ENCODE results near the gene B3GALT6. TPM values are rescaled to one million over a fixed set of nuclear protein-coding genes. Genes with fewer than 3 reads are reported as not detected.
A peak's percentile ranks its signal among the peaks of the same experiment; 100 is the strongest.

Gene B3GALT6
- total RNA-seq, 1 experiment from 2014 or later = 27.1 TPM

DNA sequence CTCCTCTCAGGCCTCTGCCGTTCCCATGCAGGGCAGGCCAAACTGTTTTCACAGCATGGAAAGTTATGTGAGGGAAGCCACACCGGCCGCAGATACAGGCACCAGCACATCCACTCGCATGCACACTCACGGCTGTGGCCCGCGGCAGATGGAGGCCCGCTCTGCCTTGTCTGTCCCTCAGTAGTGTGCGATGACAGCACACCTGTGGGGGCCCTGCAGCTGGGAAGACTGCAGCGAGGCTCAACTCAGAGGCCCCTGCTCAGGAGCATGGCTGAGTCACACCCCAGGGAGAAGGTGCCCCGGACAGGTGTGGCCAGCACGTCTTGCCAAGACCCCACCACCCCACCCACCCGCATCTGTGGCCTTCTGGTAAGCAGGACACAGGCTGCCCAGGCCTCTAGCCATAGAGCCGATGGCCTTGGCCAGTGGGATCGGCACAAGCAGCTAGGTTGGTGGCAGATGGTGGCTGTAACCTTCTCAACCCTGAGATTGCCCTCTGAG lies 42.9 kb downstream of the B3GALT6 start:
- Histone ChIP-seq H3K23me2 (ENCODE audit: insufficient read length, low read depth, low read length, poor library complexity, severe bottlenecking) (peaks cover 14% of the 10 kb centered on the region), H2BK12ac (ENCODE audit: insufficient read length, low read depth, low read length) (no peak overlapping the region), H3K27ac (ENCODE audit: insufficient read length, low read depth, low read length) (no peak overlapping the region), H2AFZ (ENCODE audit: low read length) (no peak overlapping the region), H4K8ac (replicated peaks; ENCODE audit: insufficient read length, low read depth, low read length) (no peak overlapping the region), H3K23ac (ENCODE audit: insufficient read length, low read depth, low read length) (no peak overlapping the region), H3K56ac (ENCODE audit: insufficient read length, low read depth, low read length) (no peak overlapping the region), H3K79me2 (ENCODE audit: insufficient read depth, low read length) (peaks cover 25% of the 10 kb centered on the region; the same call in 1 of the 2 replicates), H3T11ph (ENCODE audit: low read length) (no peak overlapping the region), H3K9ac (ENCODE audit: extremely low read depth, insufficient read length, low read length) (no peak overlapping the region), H2BK120ac (ENCODE audit: low read depth, low read length, poor library complexity, severe bottlenecking) (no peak overlapping the region), H3K18ac (ENCODE audit: insufficient read length, low read depth, low read length) (no peak overlapping the region), H2AK5ac (ENCODE audit: insufficient read length, low read length) (no peak overlapping the region), H4K91ac (ENCODE audit: insufficient read length, low read depth, low read length) (no peak overlapping the region), H3K4me2 (ENCODE audit: insufficient read depth, insufficient read length, low read length) (no peak overlapping the region), H3K27me3 (ENCODE audit: insufficient read depth, low read length) (no peaks in the 10 kb centered on the region), H2BK20ac (ENCODE audit: low read depth, low read length, poor library complexity, severe bottlenecking) (no peak overlapping the region), H4K20me1 (ENCODE audit: control insufficient read depth, insufficient read depth, insufficient read length) (peaks cover 2% of the 10 kb centered on the region), H3K79me1 (ENCODE audit: insufficient read depth, low read depth, low read length, poor library complexity, severe bottlenecking) (peaks cover 21% of the 10 kb centered on the region), H2BK5ac (ENCODE audit: insufficient read length, low read length) (no peak overlapping the region), H3K9me3 (ENCODE audit: control insufficient read depth, low read depth, low read length) (no peaks in the 10 kb centered on the region), H2BK15ac (ENCODE audit: low read depth, low read length) (no peak overlapping the region), H3K4me1 (ENCODE audit: insufficient read depth, low read length) (peaks cover 5% of the 10 kb centered on the region; the same call in 1 of the 2 replicates), H3K14ac (ENCODE audit: insufficient read depth, low read length) (no peak overlapping the region), H3K4ac (ENCODE audit: low read depth, low read length) (no peak overlapping the region), H4K5ac (ENCODE audit: insufficient read length, low read depth, low read length) (no peak overlapping the region)
- Mint-ChIP-seq H3K4me1 (peaks cover 28 to 32% of the 10 kb centered on the region in 2 experiments), H3K9me3 (no peaks in the 10 kb centered on the region; a peak in 1 of 5 replicates), H3K27ac (no peak overlapping the region), H3K4me3 (peak overlapping the region; percentile 58 to 78), H3K27me3 (ENCODE audit: low read depth) (peaks cover 4% of the 10 kb centered on the region; the same call in 1 of the 2 replicates), H3K36me3 (ENCODE audit: insufficient read depth in 1 of 3, low read depth in 3 of 3) (peaks cover 11 to 25% (median 20%) of the 10 kb centered on the region in 3 experiments; a peak in 6 of 7 replicates)
- DNase-seq = no peak
- no peak for TF ChIP-seq CTCF (conservative IDR thresholded peaks at IDR 0.05)
- WGBS (ENCODE audit: extremely low coverage, insufficient read length, low lambda C conversion rate) = no CpG with 5 or more reads among the region's 15 CpGs

All from H9 (cell line).